COLO668 (cell line): Measurements from ENCODE around the gene IGFBP3.
A peak's percentile ranks its signal among the peaks of the same experiment; 100 is the strongest.

Experiments used
- DNase-seq: peaks from one replicate; lab custom pipeline; 2025; ENCODE audit not compliant: unreplicated experiment; lab: John Stamatoyannopoulos, UW

The IGFBP3 gene

DNA sequence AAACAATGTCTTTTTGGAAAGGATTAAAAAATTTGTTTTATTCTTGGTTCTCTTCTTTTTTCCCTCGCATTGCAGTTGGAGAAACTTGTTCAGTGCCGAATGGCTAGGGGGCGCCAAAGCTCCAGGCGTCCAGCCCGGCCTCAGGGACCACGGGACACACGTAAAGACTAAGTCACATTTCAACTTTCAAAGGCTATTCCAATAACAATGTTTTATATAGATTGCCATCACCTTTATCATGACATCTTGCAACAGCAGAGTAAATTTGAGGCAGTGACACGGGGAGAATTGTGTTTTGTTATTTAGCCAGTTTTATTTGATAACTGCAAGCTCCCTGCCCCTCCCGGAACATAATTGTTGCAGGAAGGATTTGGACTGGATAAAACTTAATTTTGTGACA lies 2.2 kb upstream of the IGFBP3 start:
- DNase-seq, result peak; percentile 84

DNA sequence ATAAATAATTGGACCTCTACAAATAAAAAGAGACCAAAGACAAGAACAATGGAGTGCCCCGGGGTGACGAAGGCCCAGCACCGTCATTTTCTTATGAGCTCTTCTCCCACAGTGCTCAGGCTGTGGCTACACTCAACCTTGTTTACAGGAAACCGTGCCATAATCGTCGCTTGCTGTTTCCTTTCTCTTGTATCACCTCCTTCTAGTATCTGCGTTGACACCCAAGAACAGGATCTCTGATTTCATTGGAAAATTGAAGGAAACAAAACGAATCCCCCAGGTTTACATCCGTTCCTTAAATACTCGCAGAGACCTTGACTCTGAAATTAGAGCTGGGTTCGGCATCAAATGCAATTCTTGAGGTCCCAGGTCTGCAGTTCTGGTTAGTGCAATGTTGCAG lies 1.7 kb upstream of the IGFBP3 start:
- DNase-seq, result no peak

DNA sequence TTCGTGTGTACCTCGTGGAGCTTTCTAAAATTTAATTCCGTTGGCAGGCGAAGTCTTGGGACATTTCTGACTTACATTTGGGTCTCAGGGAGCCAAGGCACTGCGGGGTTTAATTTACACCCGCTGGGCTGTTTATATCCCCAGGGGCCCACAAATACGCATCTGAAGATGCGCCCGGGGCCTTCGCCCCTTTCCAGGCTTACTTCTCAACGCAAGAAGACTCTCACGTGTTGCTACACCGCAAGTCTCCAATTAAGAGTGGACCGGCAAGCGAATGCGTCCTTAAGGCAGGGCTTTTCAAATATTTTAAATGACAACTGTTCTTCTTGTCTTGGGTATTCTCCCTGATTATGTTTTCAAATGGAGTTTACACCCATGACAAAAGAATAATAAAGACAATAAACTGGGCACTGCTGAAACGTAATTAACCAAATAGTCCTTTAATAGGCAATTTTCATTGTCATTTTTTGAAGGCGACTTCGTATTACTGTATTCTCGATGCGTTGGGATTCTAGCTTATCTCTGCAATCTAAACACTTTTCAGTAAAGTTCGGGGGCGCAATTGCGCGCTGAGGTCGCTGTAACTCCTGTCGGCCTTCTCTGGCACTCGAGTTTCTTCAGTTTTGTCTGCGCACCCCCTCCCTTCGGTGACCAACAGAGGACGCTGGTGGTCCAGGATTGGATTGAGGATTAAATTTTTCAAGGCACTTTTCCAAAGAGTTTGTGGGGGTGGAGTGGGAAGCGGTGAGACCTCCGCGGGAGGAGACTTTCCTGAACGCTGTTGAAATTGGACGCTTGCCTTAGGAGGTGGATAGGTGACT lies 837 bp upstream of the IGFBP3 start:
- DNase-seq, result peak; percentile 74

DNA sequence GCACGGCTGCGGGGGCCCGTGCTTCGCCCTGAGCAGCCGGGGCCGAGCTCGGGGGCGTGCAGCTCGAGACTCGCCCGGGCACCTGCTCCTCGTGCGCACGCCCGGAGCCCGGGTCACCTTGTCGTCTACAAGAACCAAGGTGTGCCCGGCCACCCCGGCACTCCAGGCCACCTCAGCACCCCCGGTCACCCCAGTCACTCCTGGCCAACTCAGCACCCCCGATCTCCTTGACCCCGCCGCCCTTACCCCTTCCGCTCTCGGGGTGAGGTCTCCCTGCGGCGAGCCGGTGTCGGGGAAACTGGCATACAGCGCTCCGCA lies 268 bp upstream of the IGFBP3 start:
- DNase-seq, result no peak

DNA sequence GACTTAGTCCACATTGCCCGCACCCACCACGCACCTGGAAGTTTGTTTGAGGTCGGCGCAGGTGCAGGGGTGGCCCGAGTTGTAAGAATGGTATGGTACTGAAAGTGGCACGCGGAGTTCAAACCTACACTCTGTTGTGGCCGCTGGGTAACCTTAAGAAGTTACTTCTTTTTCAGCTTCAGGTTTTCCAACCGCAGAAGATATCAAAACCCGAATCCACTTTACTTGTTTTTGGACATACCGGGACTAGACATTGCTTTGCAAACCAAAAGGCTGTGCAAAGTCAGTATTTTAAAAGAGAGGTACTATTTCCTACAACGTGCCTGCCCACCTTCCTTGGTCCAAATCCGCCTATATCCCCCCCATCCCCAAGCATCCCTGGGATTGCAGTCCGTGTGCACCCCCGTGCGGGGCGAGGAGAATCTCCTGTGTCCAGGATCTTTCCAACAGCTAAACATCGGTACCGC lies 1.0 kb downstream of the IGFBP3 start:
- DNase-seq, result peak; percentile 64

DNA sequence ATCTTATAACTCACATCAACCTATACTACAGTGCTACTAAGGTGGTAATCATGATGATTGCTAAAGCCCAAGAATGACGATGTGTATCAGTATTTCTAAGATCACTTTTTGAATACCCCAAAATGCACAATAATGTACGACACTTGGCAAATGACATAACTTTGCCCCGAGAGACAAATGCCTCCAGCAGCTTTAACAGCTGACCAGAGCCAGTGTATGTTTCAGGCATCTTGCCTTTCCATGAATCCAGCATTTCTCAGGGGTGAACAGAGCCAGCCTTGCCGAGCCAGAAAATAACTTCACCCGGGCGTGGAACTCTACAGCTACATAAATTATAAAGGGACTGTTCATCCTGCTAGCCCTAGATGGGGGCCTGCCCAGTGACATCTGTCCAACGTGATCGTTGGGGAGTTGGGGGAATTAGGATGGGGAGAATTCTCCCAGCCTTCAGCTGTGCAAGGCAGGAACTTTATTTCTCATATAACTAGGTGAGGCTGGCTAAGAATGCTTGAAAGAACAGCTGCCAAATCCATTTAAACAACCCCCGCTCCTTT lies 1.8 kb downstream of the IGFBP3 start:
- no peak for DNase-seq

GRCh38 chr7:45918556-45918955 lies 2.5 kb downstream of the IGFBP3 start:
- DNase-seq, result peak; percentile 51

- peak; percentile 92 for DNase-seq
Observed at GRCh38 chr7:45917658-45918057, 3.4 kb downstream of the IGFBP3 start.

DNA sequence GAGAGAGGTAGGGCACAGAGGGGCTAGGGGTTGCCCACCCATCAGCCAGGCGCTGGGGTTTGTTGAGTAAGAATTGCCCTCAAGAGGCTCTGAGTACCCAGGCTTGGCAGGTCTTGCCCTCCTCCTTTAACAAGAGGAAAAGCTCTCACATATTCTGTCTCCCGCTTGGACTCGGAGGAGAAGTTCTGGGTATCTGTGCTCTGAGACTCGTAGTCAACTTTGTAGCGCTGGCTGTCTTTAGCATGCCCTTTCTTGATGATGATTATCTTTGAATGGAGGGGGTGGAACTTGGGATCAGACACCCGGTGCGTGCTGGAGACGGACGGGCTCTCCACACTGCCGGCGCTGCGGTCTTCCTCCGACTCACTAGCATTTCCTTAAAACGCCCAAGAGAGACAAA lies 4.0 kb downstream of the IGFBP3 start:
- no peak for DNase-seq

GRCh38 chr7:45915606-45916005 lies 5.5 kb downstream of the IGFBP3 start:
- DNase-seq, result no peak

GRCh38 chr7:45914911-45915310 lies 6.2 kb downstream of the IGFBP3 start:
- DNase-seq, result no peak

DNA sequence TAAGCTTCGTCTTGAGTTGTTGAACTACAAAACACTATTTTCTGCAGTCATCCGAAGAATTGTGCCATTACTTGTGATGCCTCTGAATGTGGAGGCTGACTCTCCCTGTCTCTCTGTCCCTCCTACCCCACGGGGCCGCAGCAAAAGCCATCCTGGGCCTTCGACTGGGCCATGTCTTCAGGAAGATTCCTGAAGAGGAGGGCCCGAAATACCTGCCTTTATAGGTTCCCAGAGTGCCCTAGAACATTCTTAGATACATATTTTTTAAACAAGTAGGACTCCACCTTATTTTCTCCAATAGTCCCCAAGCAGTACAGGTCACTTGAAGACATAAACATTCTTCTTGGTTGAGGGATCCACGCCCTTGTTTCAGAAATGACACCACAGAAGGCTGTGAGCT lies 8.1 kb downstream of the IGFBP3 start:
- no peak for DNase-seq

- no peak for DNase-seq
Observed at GRCh38 chr7:45911311-45911710, 9.8 kb downstream of the IGFBP3 start.

DNA sequence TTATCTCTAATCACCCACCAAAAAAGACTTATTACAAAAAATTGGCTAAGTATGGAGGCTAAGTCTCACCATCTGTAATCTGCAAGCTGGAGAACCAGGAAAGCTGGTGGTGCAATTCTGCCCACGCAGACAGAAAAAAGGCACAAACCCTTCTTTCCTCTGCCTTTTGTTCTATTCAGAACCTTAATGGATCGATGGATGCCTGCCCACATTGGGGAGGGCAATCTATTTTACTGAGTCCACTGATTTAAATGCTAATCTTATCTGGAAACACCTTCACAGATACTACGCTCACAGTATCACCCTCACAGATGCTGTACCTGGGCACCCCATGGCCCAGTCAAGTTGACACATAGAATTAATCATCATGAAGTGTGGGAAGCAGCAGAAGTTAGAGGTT lies 10.2 kb downstream of the IGFBP3 start:
- no peak for DNase-seq

DNA sequence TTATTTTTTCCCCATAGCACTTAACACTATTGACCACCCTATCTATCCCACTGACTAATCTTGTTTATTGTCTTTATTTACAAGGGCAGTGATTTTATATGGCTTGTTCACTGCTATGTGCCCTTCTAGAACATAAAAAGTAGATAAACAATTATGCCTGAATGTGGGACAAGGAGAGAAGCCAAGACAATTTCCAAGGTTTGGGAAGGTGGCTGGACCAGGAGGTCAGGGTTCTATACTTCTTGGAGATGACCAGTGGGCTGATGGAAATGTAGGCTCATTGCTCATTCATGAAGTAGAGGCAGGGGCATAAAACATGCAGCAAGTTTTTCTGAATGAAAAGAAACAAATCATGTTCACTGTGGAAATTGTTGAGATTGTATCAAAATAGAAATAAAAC lies 11.5 kb downstream of the IGFBP3 start:
- no peak for DNase-seq

DNA sequence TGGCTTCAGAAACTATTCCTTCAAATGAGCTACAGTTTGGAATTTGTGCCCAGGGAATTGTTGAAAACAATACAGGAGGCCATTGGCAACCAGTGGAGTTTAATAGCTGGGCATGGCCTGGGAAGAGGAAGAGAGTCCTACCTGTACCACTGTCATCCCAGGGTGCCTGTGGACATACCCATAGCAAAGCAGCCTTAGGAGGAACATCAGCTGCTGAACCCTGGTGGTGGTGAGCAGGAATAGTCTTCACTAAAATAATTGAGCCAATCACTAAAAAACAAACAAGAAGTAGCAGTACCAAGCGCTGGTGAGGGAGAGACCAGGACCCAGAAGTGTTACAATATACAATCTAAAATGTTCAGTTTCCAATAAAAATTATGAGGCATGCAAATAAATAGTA lies 18.3 kb downstream of the IGFBP3 start:
- no peak for DNase-seq

DNA sequence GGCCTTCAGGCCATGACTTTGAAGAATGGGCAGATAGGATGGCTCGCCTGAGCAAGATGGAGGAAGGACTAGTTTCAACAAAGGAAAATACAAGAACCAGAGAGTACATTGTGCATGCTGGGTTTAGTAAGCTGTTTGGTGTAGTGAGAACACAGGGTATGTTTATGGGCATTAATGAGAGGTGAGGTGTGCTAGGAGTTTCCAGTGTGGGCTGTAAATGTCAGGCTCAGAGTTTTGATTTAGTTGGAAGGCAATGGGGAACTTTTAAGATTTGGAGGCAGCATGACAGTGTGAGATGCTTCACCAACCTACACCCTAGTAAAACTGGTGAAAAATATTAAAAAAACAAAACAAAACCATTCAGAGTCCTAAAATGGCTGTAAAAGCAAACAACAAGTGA lies 19.5 kb downstream of the IGFBP3 start:
- no peak for DNase-seq

GRCh38 chr7:45898222-45898621 lies 22.9 kb downstream of the IGFBP3 start:
- DNase-seq, result no peak

DNA sequence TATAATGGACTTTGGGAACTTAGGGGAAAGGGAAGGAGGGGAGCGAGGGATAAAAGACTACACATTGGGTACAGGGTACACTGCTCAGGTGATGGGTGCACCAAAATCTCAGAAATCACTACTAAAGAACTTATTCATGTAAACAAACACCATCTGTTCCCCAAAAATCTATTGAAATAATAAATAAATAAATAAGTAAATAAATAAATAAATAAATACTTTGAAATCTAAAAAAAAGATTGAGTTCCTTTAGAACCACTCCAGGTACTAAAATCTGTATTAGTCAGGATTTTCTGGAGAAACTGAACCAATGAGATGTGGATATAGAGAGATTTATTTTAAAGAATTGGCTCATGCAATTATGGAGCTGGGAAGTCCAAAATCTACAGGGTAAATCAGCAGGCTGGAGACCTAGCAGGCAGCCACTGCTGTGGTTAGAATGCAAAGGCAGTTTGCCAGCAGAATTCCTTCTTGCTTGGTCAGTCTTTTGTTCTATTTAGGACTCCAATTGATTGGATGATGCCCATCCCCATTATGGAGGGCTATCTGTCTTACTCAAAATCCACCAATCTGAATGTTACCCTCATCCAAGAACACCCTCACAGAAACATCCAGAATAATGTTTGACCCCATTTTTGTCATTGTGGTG lies 23.9 kb downstream of the IGFBP3 start:
- DNase-seq, result no peak

GRCh38 chr7:45894665-45895062 lies 26.4 kb downstream of the IGFBP3 start:
- no peak for DNase-seq

GRCh38 chr7:45893996-45894664 lies 26.9 kb downstream of the IGFBP3 start:
- no peak for DNase-seq
